GM19395 (cell line): Measurements from ENCODE around the gene TDRD10.

Experiments used
- ATAC-seq: cut with Tn5 transposase; IDR thresholded peaks from one replicate; pipeline ENCODE4 v1.9.1; 2021; ENCODE audit warnings: mild to moderate bottlenecking, moderate library complexity; ENCODE audit not compliant: unreplicated experiment

Gene TDRD10

DNA sequence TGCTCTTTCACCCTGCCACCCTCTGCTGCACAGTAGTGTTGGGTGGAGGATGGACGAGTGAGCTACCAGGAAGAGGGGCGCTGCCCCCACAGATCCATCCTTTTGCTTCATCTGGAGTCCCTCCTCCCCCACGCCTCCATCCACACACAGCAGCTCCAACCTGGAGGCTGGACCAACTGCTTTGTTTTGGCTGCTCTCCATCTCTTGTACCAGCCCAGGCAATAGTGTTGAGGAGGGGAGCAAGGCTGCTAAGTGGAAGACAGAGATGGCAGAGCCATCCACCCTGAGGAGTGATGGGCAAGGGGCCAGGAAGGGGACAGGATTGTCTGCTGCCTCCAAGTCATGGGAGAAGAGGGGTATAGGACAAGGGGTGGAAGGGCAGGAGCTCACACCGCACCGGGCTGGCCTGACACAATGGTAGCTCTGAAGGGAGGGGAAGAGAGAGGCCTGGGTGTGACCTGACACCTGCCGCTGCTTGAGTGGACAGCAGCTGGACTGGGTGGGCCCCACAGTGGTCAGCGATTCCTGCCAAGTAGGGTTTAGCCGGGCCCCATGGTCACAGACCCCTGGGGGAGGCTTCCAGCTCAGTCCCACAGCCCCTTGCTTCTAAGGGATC lies 74.0 kb downstream of the TDRD10 start:
- no peak for ATAC-seq

DNA sequence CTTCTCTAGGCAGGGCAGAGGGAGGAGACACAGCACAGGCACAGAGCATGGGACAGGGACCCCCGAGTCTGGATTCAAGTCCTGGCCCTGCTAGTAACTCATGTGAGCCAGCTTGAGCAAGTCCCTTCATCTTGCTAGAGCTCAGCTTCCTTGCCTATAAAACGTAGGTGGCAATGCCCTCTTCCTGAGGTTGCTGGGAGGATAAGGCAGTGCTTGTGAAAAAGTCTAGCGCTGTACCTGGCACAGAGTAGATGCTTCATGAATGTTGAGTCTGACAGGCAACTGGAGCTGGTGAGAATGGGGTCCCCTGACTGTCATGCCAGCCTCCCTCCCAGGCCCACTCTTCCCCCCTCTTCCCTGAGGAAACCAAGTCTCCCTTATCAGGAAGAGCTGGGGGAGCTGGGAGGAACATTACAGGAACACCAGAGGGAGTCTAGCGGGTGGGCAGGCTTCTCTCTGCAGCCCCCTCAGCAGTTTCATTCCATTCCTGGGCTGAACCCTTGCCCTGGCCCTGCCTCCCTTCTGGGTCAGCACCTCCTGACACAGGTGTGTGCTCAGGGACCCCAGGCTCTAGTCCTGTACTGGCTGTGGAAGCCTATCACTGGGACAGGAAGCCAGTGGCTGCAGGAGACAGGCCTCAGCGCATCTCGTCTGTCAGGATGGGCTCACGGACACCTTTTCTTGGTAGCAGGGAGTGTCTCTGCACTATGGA lies 75.5 kb downstream of the TDRD10 start:
- no peak for ATAC-seq

DNA sequence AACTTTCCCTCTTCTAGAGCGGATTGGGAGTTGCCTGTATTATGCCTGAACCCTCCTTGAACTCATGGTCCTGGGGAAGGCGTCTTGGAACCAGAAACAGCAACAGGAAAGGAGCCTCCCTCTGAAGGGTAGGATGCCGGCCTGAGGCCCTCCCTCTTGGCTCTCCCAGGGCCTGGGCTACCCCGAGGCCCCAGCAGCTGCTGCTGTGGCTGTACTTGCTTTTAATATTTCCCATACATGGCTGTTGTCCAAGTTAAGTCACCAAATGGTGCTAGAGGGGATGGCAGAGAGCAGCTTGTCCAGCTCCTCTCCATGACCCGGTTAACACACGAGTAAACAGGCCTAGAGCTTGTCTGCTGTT lies 76.0 kb downstream of the TDRD10 start:
- no peak for ATAC-seq

DNA sequence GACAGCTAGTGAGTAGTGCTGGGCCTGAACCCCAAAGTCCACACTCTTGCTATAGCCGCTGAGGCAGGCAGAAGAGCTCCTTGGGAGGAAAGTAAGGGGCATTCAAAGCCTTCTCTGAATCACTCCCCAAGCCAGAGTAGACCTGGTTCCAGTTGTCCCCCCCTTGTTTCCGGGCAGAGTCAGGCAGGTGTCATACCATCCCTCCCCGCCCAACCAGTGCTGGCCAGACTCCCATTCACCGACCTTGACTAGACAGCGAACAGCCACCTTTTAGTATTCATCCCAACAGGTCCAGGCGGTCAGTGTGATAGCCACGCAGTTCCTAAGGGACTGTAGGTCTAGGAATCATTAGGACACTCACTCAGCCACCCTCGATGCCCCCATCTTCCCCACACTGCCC lies 77.4 kb downstream of the TDRD10 start:
- ATAC-seq = no peak

DNA sequence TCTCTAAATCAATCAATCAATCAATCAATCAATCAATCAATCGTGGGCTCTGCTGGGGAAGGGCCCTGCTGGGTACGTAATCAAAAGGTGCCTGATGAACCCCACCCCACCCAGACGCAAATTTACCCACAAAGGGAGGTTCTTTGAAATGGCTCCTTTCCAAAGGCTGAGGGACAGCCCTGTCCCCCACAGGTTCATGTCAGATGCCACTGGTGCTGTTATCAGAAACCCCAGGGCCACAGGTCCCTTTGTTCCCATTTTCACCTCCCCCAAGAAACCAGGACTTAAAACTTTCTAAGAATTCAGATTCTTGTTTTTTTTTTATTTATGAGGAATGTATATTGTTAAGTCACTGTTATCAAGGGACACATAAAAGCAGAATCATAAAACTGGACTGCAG lies 79.7 kb downstream of the TDRD10 start:
- no peak for ATAC-seq

DNA sequence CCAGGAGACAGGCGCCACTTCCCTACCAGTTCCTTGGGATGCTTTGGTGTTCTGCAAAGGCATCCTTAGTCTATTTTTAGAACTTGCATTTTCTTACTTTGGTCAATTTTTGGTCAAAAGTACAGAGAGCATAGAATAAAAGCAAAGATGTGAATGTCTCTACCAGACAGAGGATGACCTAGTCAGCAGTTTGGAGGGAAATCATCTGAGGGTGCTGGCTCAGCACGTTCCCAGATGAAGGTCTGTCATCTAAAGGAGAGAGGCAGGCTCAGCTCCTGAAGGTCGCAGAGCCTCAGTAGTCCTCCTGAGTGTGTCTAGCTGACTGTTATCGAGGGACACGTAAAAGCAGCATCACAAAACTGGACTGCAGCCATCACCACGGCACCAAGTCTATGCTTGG lies 80.9 kb downstream of the TDRD10 start:
- ATAC-seq = no peak

DNA sequence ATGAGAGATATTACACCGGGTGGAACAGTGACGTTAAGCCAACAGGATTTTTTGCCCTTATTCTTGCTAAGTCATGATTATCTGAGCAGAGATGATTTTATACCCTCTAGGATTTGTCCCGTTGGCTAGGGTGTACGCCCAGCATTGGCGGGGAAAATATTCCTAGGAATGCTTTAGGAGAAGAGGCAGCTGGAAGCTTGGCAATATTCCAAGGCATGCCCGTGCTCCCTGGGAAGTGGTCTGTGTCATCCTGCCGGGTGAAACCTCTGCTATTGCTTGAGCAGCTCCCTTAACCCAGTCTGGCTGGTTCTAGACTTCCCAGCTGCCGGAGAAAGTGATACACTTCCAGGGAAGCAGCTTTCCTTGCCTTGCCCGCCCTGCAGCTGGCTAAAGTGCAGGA lies 81.8 kb downstream of the TDRD10 start:
- no peak for ATAC-seq

DNA sequence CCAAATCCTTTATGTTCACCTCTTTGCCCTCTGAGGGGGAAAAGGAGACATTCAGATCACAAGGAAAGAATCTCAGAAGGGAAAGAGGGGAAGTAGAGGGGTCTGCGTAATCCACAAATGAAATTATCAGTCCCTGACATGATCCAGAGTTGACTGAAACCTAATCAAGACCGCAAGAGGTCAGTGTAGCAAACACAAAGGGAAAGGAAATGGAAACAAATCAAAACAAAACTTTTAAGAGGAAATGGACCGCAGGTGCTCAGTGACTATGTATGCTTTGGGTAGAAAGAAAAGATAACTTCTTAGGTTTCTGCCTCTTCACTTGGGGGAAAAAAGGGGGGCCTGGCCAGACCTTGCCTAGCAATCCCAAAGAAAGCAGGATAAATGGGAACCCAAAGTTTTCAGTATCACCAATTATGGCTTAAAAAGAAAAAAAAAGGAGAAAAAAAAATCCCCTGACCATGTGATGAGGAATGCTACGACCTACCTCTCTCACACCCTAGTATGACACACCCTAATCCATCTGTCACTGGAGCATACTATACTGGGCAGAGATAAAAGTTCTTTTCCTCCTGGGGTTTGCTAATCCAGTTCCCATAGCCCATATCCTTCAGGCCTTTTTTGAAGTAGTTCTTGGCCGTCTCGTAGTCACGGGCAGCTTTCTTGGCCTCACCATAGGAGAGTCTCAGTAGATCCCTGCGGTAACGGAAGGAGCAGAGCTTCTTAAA lies 82.4 kb downstream of the TDRD10 start:
- no peak for ATAC-seq

DNA sequence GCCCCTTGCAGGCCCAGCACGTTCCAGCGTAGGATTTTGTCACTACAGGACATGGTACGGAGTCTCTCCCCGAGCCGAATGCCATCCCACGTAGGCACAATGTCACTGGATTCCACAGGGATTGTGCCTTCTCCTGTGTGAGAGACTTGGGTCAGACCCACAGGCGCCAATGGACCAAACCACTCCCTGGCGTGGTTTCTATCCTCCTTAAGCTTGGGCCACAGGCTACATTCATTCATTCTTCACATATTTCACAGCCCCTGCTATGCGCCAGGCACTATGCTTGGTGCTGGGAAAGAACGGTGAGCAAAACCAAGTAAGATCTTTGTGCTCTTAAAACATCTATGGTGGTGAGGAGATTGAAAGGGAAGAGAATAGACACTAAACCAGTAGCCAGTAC lies 84.2 kb downstream of the TDRD10 start:
- no peak for ATAC-seq

DNA sequence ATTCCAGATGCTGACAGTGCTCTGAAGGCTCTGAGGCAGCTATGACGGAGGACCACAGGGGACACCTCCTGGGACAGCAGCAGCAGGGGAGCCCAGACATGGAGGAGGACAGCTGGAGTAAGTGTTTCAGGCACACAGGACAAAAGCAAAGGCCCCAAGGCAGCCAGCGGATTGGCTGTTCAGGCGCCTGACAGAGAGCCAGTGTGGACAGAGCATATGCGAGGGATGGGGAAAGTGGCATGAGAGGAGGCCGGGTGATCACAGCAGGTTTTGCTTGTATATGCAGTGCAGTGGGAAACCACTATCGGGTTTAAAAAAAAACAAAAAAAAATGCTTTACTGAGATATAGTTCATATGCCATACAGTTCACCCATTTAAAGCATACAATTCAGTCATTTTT lies 84.6 kb downstream of the TDRD10 start:
- no peak for ATAC-seq

DNA sequence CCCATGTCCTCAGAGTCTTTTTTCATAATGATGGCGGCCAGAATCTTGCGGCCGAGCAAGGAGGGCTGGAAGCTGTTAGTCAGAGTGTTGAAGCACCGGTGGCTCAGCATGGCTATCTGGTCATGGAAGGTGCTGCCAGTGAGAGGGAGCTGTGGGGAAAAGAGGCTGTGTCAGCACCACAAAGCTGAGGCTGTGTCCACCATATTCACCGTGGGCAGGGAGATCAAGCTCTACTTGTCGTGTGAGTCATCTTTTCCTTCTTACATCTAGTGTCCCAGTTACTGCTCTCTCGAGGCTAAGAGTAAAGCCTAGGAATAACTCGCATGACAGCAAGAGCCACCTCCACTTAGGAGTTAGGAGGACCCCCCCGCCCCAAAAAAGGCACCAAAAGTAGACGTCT lies 87.8 kb downstream of the TDRD10 start:
- no peak for ATAC-seq

DNA sequence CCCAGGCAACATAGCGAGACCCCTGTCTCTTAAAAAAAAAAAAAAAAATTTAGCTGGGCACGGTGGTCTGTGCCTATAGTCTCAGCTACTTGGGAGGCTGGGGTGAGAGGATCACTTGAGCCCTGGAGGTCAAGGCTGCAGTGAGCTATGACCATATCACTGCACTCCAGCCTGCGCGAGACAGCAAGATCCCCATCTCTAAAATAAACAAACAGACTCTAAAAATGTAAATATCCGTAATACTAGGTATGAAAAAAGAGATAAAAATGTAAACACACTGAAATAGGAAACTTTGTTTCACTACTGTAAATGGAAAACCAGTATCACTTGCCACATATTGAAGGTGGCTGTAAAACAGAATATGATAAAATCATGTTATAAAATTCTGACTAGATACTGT lies 88.7 kb downstream of the TDRD10 start:
- no peak for ATAC-seq

DNA sequence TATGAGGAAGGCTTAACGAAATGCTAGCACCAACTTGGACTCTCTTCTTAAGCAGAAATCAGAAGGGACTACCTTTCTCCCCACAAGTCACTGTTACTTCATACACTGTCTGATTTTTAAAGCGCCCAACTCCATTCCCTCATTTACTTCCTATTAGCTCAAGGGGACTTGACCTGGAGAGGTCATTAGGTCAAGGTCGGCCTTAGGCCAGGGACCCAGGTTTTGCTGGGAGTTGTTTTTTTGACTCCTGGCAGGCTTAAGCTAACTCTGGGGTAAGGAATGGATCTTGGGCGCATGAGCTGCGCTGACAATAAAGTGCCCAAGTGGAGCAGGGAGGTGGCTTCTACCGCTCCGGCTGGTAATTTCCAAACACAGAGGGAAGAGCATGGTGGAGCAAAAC lies 89.2 kb downstream of the TDRD10 start:
- no peak for ATAC-seq

DNA sequence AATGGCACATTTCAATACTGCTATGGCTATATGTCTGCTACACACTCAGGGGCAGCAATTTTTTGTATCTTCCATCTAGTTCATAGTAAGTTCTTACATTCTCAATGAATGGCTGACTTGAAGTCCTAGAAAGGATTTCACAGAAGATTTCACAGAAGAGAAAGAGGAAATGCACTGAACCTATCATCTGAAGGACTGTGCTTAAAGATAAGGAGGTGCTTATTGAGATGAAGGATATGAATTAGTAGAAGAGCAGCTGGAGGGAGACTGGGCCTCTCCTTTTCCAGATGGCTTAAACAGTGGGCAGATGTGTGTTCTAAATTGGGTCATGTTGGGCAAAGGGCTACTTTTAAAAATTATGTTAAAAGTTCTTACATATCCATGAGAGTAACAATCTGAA lies 91.4 kb downstream of the TDRD10 start:
- ATAC-seq = no peak

DNA sequence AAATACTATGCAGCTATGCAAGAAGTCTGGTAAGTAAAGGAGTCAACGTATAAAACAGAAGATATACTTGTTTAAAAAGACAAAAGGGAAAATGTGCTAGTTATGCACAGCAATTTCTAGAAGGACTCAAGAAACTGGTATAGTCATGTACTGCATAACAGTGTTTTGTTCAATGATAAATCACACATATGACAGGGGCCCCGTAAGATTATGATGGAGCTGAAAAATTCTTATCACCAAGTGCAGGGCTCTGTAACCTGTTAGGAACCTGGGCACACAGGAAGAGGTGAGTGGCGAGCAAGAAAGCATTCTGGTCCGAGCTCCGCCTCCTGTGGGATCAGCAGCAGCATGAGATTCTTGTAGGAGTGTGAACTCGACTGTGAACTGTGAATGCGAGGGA lies 92.8 kb downstream of the TDRD10 start:
- no peak for ATAC-seq

DNA sequence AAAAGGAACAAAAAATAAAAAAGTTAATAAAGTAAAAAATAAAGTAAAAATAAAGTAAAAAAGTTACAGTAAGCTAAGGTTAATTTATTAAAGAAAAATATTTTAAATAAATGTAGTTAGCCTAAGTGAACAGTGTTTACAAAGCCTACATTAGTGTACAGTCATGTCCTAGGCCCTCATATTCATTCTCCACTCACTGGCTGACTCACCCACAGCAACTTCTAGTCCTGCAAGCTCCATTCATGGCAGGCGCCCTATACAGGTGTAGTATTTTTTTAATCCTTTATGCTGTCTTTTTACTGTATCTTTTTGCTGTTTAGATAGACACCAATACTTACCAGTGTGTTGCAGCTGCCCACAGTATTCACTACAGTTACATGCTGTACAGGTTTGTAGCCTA lies 93.6 kb downstream of the TDRD10 start:
- no peak for ATAC-seq
